EL (cell line): Measurements from ENCODE around the gene PHTF2.

Experiments
- DNase-seq: peaks from one replicate; pipeline ENCODE4 v3.0.0-alpha.2; 2016

The PHTF2 gene

GRCh38 chr7:77796109-77796508 is 2.5 kb upstream of the PHTF2 start:
- DNase-seq: no peak

DNA sequence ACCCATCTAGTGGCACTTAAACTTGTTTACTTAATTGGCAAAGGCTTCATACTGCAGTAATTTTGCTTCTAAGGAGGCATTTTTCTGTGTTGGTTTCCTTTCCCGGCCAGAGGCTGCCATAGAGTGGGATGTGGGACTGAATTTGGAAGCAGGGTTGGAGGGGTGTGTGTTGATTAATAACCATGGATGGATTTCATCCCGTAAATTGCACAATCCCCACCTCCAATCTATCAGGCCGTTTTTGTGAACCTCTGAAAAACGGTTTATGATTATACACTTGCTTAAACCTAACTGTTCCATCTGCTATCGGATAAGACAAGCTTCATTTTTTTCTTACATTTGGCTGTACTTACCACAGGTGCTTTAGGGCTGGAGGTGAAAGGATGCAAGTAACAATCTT is 1.6 kb upstream of the PHTF2 start:
- no peak for DNase-seq

DNA sequence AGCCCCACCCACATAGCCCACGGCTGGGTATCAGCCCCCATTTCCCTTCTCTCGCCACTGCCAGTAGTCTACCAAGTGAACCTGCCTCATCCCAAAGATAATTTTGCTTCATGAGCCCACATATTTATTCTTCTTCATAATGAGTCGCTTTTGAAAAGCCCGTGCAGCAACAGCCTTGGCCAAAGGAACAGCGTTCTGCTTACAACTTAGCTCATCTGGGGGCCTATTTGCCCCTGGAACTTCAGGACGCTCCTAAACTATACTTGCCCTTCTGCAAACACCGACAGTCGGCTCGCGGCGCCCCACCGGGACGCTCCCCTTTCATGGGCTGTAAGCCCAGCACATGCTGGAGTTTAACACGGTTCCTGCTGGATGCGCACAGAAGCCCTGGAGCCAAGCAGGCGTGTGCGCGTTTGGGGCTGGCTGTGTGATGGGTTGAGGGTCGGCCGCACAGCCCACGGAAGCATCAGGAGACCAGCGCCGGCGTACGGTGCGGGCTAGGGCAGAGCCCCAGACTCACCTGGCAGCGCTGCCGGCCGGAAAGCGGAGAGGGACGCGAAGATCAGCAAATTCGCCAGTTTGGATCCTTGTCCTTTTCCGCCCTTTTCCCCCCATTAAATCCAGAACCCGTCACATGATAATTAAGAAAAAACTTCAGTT is 709 bp upstream of the PHTF2 start:
- no peak for DNase-seq

GRCh38 chr7:77799078-77799964 is 748 bp downstream of the PHTF2 start:
- DNase-seq: peak; percentile 48

DNA sequence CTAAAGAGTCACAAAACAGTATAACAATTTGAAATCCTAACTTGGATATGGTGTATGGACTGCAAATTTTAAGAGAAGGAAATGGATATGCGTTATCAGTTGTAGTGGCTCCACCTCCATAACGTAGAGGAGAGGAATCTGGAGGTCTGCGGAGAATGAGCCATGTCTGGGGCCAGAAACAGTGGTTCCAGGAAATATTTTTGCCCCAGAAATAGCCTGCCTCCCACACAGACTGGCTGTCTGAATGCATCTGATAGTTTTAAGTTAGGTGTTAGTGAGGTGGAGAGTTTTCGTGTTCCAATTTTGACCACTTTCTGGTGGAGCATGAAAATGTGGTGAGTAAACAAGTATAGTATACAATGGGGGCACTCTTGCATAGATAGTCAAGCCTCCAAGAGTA is 1.6 kb downstream of the PHTF2 start:
- DNase-seq: peak; percentile 24

DNA sequence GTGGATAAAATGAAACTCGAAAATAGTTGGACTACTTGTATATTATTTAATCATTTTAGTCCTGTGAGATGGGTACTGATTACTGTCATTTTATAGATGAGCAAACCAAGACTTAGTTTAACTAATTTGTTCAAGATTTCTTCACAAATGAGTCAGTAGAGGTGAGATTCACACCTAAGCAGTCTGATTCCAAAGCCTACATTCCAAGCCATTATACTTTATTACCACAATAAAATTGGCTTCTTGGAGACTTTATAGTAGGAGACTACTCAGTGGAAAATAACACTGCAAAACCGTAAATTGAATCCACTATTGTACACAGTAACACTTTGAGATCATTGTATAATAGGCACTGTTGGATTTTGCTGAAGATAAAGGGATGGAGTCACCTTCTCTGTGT is 2.2 kb downstream of the PHTF2 start:
- no peak for DNase-seq

DNA sequence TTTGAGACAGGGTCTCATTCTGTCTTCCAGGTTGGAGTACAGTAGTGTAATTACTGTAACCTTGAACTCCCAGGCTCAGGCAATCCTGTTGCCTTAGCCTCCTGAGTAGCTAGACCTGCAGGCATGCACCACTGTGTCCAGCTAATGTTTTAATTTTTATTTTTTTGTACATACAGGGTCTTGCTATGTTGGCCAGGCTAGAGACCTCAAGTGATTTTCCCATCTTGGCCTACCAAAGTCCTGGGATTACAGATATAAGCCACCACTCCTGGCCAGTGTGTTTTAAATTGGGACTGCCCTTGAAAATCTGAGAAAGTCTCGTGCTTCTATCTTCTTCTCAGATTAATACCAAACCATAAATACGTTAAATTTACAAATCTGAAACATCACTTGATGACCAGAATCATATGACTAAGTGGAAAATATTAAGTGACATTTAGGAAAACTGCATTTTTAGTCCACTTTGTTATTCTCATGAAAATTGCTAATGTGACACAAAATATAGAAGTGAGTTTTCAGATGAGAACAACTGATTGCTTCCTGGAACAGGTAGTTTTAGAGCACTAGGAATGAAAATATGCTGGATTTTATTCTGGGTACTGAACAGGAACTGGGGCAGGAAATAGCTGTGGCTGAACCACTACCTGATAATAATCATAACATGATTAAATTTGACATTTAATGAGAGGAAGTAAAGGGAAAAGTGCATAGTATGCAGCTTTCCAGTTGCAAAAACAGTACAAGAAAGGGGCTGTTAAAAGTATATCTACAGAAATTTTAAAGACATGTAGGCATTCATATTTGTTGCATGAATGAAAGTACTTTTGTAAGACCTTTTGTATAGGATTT is 4.2 kb downstream of the PHTF2 start:
- DNase-seq: peak; percentile 25

GRCh38 chr7:77806425-77806824 is 7.9 kb downstream of the PHTF2 start:
- no peak for DNase-seq

GRCh38 chr7:77808517-77808916 is 9.9 kb downstream of the PHTF2 start:
- DNase-seq: no peak

DNA sequence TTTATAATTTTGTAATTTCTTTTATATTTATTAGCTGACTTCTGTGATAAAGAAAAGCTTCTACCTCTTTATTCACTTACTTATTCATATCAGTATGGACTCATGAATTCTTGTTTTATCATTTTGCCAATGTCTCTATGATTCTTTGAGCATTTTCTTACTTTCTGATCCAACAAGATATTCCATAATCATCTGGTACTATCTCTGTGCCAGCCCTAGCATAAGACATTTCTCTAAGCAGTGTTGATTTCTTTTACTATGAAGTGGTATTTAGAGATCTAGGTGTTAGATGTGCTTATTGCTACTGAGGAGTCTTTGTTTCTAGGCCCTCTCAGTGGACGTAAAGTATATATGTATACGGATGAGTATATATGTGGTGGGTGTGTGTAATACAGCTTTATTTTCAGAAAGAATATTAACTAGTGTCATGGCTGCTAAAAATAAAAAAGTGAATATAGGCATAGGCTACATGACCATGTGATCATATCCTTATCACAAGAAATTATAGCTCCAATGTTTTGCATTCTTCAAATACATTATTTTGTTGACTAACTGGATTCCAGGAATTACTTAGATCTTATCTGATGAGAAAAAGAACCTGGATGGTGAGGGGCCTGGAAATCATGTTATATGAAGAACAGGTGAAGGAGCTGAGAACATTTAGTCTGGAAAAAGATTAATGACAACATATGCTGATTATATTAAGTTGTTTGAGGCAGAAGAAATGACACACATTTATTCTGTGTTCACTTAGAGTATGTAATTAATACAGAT is 13.1 kb downstream of the PHTF2 start:
- DNase-seq: peak; percentile 64

DNA sequence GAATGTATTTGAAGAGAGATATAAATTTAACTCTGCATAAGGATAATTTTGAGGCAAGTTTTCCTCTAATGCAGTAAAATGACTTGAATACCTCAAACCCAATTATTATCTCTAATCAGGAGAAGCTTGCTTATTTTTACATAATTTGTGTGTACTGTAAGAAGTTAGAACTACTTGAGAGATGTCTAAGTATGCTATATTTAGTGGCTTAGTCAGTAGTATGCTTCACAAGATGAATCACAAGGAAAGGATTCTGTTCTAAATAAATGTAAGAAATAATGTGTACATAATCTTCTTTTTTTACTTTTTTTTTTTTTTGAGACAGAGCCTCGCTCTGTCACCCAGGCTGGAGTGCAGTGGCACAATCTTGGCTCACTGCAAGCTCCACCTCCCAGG is 13.7 kb downstream of the PHTF2 start:
- peak; percentile 73 for DNase-seq

- no peak for DNase-seq
These were observed 14.6 kb downstream of the PHTF2 start for GRCh38 chr7:77813180-77813579.

DNA sequence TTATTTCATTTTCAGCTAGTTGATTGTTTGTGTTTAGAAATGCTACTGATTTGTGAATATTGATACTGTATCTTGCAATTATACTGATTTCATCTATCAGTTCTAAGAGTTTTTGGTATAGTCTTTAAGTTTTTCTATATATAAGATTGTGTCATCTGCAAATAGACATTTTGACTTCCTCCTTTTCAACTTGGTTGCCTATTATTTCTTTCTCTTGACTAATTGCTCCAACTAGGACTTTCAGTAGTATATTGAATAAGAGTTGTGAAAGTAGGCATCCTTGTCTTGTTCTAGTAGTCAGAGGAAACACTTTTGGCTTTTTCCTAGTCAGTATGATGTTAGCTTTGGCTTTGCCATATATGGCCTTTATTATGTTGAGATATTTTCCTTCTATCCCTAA is 20.4 kb downstream of the PHTF2 start:
- DNase-seq: no peak

DNA sequence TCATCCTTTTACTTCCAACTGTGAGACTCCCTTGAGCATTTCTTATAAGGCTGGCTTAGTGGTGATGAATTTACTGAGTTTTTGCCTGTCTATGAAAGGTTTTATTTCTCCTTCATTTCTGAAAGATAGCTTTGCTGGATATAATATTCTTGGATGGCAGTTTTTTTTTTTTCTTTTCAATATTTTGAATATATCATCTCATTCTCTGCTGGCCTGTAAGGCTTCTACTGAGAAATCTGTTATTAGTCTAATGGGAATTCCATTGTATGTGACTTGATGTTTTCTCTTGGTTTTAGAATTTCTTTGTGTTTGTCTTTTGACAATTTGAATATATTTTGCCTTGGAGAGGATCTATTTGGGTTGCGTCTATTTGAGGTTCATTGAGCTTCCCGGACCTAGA is 22.4 kb downstream of the PHTF2 start:
- no peak for DNase-seq

DNA sequence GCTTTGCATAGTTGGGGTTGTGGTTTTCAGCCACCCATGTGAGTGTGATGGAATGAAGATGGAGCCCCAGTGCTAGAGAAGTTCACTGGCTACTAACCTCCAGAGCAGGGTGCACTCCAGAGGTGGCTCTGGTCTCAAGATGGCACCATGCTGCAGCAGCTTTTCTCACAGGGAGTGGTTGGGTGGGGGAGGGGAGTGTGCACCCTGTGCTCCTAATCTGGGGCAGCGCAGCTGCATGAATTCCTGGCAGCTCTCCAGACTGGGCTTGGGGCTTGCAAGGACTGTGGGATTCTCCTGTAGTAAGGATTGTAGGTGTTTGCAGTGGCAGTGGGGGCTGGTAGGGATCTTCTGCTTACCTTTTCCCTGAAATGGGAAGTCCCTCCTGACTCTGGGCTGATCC is 23.7 kb downstream of the PHTF2 start:
- DNase-seq: no peak

- no peak for DNase-seq
These were observed 25.2 kb downstream of the PHTF2 start for GRCh38 chr7:77823787-77824186.

DNA sequence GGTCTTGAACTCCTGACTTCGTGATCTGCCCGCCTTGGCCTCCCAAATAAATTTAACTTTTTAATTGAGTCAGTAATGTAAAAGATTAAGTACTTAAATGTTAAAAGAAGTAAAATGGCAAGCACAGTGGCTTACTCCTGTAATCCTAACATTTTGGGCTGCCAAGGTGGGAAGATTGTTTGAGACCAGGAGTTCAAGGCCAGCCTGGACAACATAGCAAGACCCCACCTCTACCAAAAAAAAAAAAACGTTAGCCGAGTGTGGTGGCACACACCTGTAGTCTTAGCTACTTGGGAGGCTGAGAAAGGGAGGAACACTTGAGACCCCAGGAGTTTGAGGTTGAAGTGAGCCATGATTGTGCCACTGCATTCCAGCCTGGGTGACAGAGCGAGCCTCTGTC is 26.1 kb downstream of the PHTF2 start:
- no peak for DNase-seq

DNA sequence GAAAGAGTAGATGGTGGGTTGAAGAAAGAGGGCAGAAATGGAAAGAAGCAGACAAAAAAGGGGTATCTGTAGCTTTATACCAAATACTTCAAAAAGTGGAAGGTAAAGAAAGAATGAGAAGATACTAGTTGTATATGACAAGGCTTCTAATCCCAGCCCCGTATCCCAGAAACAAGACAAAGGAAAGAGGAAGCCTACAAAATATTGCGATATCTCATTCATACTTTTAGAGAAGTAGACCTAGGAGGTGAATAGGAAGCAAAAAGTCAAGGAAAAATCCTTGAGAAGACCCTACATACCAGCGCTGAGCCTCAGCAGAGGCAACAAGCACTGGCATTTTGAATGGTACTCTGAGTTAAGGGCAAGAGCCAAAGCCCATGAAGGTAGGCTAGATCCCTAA is 26.6 kb downstream of the PHTF2 start:
- DNase-seq: no peak

- no peak for DNase-seq
These were observed 27.7 kb downstream of the PHTF2 start for GRCh38 chr7:77826300-77826699.

- no peak for DNase-seq
These were observed 29.4 kb downstream of the PHTF2 start for GRCh38 chr7:77827999-77828398.

DNA sequence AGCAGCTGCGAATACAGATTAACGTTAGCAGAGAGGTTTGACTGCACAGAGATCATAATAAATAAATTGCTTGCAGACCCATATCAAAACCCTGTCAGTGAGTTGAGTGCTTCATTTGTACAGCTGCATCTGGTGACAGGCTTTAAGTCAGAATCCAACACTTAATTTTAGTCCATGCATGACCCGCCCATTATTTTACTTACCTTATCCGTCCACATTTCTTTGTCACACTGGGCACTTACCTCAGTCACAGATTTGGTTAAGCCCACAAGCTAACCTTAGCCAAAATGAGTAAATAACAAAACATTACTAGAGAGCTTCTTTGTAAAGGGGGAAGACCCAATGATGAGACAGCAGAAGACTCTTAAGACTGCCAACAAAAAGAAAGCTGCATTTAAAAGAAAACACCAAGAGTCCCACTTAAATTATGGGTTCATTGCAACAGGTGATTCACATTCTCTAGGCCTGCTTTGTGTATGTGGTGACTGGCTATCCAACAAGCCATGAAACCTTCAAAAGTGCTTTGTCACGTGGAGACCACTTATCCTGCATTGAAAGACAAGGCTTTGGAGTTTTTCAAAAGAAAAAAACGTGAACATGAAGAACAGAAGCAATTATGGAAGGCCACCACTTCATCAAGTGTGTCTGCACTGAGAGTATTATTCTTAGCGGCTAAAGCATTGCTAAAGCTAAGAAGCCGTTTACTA is 32.2 kb downstream of the PHTF2 start:
- no peak for DNase-seq

GRCh38 chr7:77831481-77831880 is 32.9 kb downstream of the PHTF2 start:
- DNase-seq: no peak
